ENCODE measurements around the gene DCUN1D2. TPM values are rescaled to one million over a fixed set of nuclear protein-coding genes. Genes with fewer than 3 reads are reported as not detected.

DCUN1D2 gene
- 17.2 and 29.2 TPM in 2 replicates for total RNA-seq (ENCODE audit: low replicate concordance)
- long read RNA-seq, partial matches to known transcripts, result 3 of 10 reads
- long read RNA-seq, other reads (novel, unspliced or antisense), result 5 of 10 reads

GRCh38 chr13:113490496-113491417 is at the start of gene DCUN1D2:
DCUN1D2 (minus strand) TSS chr13:113490711; CDS start chr13:113490669, 42 bp downstream.
- peaks cover 63% of the 10 kb centered on the region for H3K4me1 Mint-ChIP-seq (ENCODE audit: unreplicated experiment)
- H3K27me3 Mint-ChIP-seq, result no peaks in the 10 kb centered on the region

GRCh38 chr13:113539822-113540221 is 49.3 kb upstream of the DCUN1D2 start:
- peaks cover 13% of the 10 kb centered on the region for H3K4me1 Mint-ChIP-seq (ENCODE audit: unreplicated experiment)
- no peak overlapping the region for H3K4me3 Mint-ChIP-seq
- no peak for DNase-seq (ENCODE audit: extremely low spot score, unreplicated experiment)
- peaks cover 33% of the 10 kb centered on the region for H3K36me3 Mint-ChIP-seq
- no peaks in the 10 kb centered on the region for H3K27me3 Mint-ChIP-seq
- peaks cover 8% of the 10 kb centered on the region for H3K9me3 Mint-ChIP-seq
- no peak for TF ChIP-seq CTCF (conservative IDR thresholded peaks at IDR 0.05)
- H3K27ac Mint-ChIP-seq, result no peak overlapping the region

More at GRCh38 chr13:113490496-113491417, at the start of gene DCUN1D2:
- no peak for TF ChIP-seq CTCF (conservative IDR thresholded peaks at IDR 0.05)
- H3K4me3 Mint-ChIP-seq, result peak within 1 kb of the TSS; percentile 97
- H3K27ac Mint-ChIP-seq, result peak within 1 kb of the TSS; percentile 93
- peaks cover 11% of the 10 kb centered on the region for H3K36me3 Mint-ChIP-seq
- H3K9me3 Mint-ChIP-seq, result no peaks in the 10 kb centered on the region
- peak; percentile 95 for DNase-seq (ENCODE audit: extremely low spot score, unreplicated experiment)

GRCh38 chr13:113539176-113539575 is 48.7 kb upstream of the DCUN1D2 start:
- peaks cover 8% of the 10 kb centered on the region for H3K9me3 Mint-ChIP-seq
- peaks cover 7% of the 10 kb centered on the region for H3K4me1 Mint-ChIP-seq (ENCODE audit: unreplicated experiment)
- H3K27ac Mint-ChIP-seq, result no peak overlapping the region
- H3K4me3 Mint-ChIP-seq, result no peak overlapping the region
- H3K27me3 Mint-ChIP-seq, result no peaks in the 10 kb centered on the region
- no peak for TF ChIP-seq CTCF (conservative IDR thresholded peaks at IDR 0.05)
- no peak for DNase-seq (ENCODE audit: extremely low spot score, unreplicated experiment)
- peaks cover 33% of the 10 kb centered on the region for H3K36me3 Mint-ChIP-seq

GRCh38 chr13:113538689-113539058 is 48.2 kb upstream of the DCUN1D2 start:
- peaks cover 8% of the 10 kb centered on the region for H3K9me3 Mint-ChIP-seq
- H3K27me3 Mint-ChIP-seq, result no peaks in the 10 kb centered on the region
- H3K27ac Mint-ChIP-seq, result no peak overlapping the region
- H3K36me3 Mint-ChIP-seq, result peaks cover 30% of the 10 kb centered on the region
- no peak for TF ChIP-seq CTCF (conservative IDR thresholded peaks at IDR 0.05)
- H3K4me1 Mint-ChIP-seq (ENCODE audit: unreplicated experiment), result peaks cover 6% of the 10 kb centered on the region
- H3K4me3 Mint-ChIP-seq, result no peak overlapping the region
- DNase-seq (ENCODE audit: extremely low spot score, unreplicated experiment), result no peak

- H3K36me3 Mint-ChIP-seq, result peaks cover 31% of the 10 kb centered on the region
- H3K27ac Mint-ChIP-seq, result no peak overlapping the region
- TF ChIP-seq CTCF (conservative IDR thresholded peaks at IDR 0.05), result no peak
- H3K9me3 Mint-ChIP-seq, result peaks cover 8% of the 10 kb centered on the region
- DNase-seq (ENCODE audit: extremely low spot score, unreplicated experiment), result no peak
- H3K4me3 Mint-ChIP-seq, result no peak overlapping the region
- H3K4me1 Mint-ChIP-seq (ENCODE audit: unreplicated experiment), result peaks cover 7% of the 10 kb centered on the region
- H3K27me3 Mint-ChIP-seq, result no peaks in the 10 kb centered on the region
Measured at GRCh38 chr13:113537909-113538688, 47.6 kb upstream of the DCUN1D2 start.

Data from type B pancreatic cell (in vitro differentiated cells).